ENCODE results near the gene MLXIP.

MLXIP gene

GRCh38 chr12:122190842-122191668, 112.5 kb downstream of the MLXIP start:
- peak; percentile 86 to 87 for DNase-seq

GRCh38 chr12:122192441-122192840, 113.9 kb downstream of the MLXIP start:
- DNase-seq = no peak

GRCh38 chr12:122194804-122195203, 116.2 kb downstream of the MLXIP start:
- no peak for DNase-seq

DNA sequence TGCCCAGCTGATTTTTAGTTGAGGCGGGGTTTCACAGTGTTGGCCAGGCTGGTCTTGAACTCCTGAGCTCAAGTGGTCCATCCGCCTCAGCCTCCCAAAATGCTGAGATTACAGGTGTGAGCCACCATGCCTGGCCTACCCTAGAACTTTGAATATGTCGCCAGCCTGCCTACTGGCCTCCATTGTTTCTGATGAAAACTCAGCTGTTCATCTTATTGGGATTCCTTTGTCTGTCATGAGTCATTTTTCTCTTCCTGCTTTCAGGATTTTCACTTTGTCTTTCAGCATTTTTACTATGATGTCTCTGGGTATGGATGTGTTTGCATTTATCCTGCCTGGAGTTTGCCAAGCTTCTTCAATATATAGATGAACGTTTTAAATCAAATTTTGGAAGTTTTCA, 116.8 kb downstream of the MLXIP start:
- DNase-seq = no peak

Data from activated T-cell treated with anti-CD3 and anti-CD28 coated beads, Interleukin-2, amount 50 U/mL, for 48 hours (primary cell).